Measurements from ENCODE around the gene MAST4.

Gene MAST4

DNA sequence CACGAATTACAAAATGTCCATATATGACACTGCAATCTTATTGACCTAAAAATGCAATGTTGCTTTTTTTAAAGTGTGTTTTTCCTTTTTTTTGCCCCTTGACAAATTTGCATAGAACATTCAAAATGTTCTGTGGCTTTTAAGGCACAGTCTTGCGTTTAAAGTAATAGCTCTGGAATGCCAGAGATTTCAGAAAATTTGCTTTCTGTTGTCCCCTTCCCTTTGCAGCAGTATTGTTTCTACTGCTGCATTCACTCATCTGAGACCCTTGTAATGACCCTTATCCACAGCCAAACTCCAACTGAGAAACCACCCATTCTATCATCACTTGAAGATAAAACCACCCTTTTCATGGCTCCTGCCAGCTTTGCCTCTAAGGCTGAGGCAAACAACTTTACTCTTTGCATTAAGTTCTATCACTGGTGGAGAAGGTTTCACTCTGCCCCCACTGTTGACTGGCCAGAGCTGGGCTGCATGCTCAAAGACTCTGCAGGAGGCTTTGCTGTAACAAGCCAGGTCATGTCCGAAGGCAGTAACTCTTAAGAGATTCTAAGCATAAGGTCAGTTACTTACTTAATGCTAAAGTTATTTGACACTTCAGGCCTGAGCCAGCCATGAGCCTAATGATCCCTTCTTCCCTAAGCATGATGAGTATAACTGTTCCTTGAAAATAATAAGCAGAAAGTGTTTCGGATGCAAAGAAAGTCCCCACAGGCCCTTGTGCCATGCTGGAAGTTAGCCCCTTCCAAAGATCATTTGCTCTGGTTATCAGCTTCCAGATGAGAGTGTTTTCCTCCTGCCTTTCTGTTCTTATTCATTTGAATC is 498.5 kb downstream of the MAST4 start:
- DNase-seq (ENCODE audit: low spot score): no peak
- in situ Hi-C loops (cut with MboI; ENCODE audit: low sequenced_read_pairs, unreplicated experiment): no loop called here

DNA sequence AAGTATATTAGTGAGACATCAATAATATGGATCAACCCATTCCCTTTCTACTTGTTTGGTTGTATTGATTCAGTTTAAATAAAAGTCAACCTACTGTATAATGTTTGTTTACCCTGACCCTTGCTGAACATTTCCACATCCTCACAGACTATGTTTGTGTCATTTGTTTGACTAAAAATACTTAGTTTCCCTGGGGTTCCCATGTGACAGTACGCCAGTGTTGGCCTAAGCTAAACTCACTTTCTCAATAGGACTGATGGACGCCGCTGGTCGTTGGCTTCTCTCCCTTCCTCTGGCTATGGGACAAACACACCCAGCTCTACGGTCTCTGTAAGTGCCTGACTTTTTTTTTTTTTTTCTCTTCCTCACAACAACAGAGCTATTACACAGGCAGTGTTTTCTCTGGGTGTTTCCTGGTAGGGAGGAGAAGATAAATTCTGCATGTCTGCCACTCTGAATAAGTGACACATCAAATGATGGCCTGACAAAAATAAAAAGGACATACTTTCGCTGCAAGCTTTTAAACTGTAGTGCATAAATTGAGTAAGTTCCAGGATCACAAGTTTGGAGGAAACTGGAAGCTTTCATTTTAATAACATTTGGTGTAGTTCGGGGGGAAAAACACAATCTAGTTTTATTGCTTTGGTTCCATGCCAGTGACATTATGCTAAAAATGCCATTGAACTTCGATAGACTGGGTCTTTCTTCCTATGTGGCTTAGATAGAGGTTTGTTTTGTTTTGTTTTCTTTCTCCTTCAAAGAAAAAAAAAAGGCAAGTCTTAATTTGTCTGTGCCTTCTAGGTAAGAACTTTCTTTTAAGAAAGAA is 499.4 kb downstream of the MAST4 start:
- in situ Hi-C loops (cut with MboI; ENCODE audit: low sequenced_read_pairs, unreplicated experiment): no loop called here
- TF ChIP-seq, protein P1, sequence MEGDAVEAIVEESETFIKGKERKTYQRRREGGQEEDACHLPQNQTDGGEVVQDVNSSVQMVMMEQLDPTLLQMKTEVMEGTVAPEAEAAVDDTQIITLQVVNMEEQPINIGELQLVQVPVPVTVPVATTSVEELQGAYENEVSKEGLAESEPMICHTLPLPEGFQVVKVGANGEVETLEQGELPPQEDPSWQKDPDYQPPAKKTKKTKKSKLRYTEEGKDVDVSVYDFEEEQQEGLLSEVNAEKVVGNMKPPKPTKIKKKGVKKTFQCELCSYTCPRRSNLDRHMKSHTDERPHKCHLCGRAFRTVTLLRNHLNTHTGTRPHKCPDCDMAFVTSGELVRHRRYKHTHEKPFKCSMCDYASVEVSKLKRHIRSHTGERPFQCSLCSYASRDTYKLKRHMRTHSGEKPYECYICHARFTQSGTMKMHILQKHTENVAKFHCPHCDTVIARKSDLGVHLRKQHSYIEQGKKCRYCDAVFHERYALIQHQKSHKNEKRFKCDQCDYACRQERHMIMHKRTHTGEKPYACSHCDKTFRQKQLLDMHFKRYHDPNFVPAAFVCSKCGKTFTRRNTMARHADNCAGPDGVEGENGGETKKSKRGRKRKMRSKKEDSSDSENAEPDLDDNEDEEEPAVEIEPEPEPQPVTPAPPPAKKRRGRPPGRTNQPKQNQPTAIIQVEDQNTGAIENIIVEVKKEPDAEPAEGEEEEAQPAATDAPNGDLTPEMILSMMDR (IDR thresholded peaks at IDR 0.05; ENCODE audit: borderline replicate concordance, control extremely low read depth, extremely low read depth, insufficient read depth, missing control alignments): no peak
- no peak for DNase-seq (ENCODE audit: low spot score)

More for the DNA sequence above, 498.5 kb downstream of the MAST4 start:
- TF ChIP-seq, protein P1 (IDR thresholded peaks at IDR 0.05; ENCODE audit: borderline replicate concordance, control extremely low read depth, extremely low read depth, insufficient read depth, missing control alignments): no peak

DNA sequence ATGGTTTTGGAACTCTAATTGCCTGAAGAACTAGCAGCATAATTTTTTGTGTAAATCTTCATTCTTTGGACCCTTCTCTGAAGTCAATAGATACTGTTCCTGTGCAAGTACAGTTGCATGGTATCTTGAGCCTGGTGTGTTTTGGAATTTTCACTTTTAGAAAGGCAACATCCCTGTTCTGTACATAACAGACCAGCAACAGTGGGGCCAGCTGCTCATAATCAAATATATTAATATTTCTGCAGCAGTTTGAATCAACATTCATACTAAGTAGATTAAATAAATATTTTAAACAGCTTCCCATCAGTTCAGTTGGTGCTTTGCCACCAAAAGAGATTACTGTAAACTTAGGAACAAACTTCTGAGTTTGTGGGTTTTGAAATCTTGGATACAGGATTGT is 502.5 kb downstream of the MAST4 start:
- in situ Hi-C loops (cut with MboI; ENCODE audit: low sequenced_read_pairs, unreplicated experiment): no loop called here
- TF ChIP-seq, protein P1 (IDR thresholded peaks at IDR 0.05; ENCODE audit: borderline replicate concordance, control extremely low read depth, extremely low read depth, insufficient read depth, missing control alignments): no peak
- DNase-seq (ENCODE audit: low spot score): no peak

DNA sequence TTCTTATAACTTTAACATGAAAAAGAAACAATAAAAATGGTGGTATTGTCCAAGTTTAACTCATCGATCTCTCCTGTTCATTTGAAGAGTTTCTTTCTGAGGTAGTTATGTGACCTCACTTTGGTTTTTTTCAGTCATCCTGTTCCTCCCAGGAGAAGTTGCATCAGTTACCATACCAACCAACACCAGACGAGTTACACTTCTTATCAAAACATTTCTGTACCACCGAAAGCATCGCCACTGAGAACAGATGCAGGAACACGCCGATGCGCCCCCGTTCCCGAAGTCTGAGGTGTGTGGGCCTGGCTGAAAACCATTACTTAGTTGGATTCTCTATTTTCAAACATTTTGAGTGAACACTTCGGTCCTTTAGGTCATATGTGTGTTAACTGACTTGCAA is 504.1 kb downstream of the MAST4 start:
- in situ Hi-C loops (cut with MboI; ENCODE audit: low sequenced_read_pairs, unreplicated experiment): no loop called here
- no peak for DNase-seq (ENCODE audit: low spot score)
- TF ChIP-seq, protein P1 (IDR thresholded peaks at IDR 0.05; ENCODE audit: borderline replicate concordance, control extremely low read depth, extremely low read depth, insufficient read depth, missing control alignments): no peak

DNA sequence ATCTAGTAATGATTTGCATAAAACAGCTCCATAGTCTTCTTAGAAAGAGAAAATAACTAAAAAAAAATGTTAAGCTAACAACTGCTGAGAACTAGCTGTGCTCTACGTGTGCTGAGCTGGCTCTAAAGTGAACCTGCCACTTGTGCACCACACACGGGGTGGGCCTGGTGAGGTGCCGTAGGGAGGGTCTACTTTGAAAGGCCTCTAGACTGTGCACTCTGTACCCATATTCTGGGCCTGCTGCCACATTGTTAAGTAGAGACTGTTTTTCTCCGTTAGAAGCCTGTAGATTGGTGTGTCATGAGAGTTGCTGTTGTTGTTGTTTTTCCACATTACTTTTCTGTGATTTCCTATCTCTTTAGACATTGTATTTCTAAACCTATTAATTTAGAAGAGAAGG is 506.5 kb downstream of the MAST4 start:
- DNase-seq (ENCODE audit: low spot score): no peak
- TF ChIP-seq, protein P1 (IDR thresholded peaks at IDR 0.05; ENCODE audit: borderline replicate concordance, control extremely low read depth, extremely low read depth, insufficient read depth, missing control alignments): no peak
- in situ Hi-C loops (cut with MboI; ENCODE audit: low sequenced_read_pairs, unreplicated experiment): no loop called here

DNA sequence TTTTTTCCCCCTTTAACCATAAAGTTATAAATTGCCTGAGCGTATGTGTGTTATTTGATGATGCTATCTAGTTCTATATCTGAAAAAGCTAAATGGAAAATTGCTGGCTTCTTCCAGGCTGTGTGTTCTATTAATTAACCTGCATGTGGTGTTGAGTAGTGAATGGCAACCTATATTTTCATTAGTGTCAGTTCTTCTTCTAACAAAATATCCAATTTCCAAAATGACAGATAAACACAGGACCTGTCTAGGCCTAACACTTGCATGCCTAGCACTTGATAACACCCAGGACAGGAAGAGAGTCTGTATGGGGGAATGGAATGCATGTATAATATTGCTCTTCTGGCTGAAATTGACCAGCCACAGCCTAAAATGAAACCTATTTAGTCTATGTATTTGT is 508.7 kb downstream of the MAST4 start:
- no peak for DNase-seq (ENCODE audit: low spot score)
- TF ChIP-seq, protein P1 (IDR thresholded peaks at IDR 0.05; ENCODE audit: borderline replicate concordance, control extremely low read depth, extremely low read depth, insufficient read depth, missing control alignments): no peak
- in situ Hi-C loops (cut with MboI; ENCODE audit: low sequenced_read_pairs, unreplicated experiment): no loop called here

Measured in GM13976 (cell line).